DOHH2 (cell line): ENCODE measurements around the gene TP53AIP1.

Experiments used
- CTCF ChIP-seq: fragments of 200-600 bp; sonication (generic); IDR thresholded peaks from one replicate; pipeline ENCODE4 v1.5.1; 2014; ENCODE audit warnings: antibody characterized with exemption, mild to moderate bottlenecking, low read depth, low read length; ENCODE audit not compliant: poor library complexity, severe bottlenecking
- EZH2phosphoT487 ChIP-seq: fragments of 200-600 bp; sonication (generic); IDR thresholded peaks from 2 replicates; pipeline ENCODE4 v1.6.1; 2017; ENCODE audit warnings: borderline replicate concordance, mild to moderate bottlenecking, antibody characterized with exemption, low read length, moderate library complexity, mixed read lengths

GRCh38 chr11:128888034-128888985, 54.4 kb downstream of the TP53AIP1 start:
- TF ChIP-seq CTCF (no peak), EZH2phosphoT487 (no peak)
